Measurements from ENCODE around the gene C1orf87.

The C1orf87 gene

DNA sequence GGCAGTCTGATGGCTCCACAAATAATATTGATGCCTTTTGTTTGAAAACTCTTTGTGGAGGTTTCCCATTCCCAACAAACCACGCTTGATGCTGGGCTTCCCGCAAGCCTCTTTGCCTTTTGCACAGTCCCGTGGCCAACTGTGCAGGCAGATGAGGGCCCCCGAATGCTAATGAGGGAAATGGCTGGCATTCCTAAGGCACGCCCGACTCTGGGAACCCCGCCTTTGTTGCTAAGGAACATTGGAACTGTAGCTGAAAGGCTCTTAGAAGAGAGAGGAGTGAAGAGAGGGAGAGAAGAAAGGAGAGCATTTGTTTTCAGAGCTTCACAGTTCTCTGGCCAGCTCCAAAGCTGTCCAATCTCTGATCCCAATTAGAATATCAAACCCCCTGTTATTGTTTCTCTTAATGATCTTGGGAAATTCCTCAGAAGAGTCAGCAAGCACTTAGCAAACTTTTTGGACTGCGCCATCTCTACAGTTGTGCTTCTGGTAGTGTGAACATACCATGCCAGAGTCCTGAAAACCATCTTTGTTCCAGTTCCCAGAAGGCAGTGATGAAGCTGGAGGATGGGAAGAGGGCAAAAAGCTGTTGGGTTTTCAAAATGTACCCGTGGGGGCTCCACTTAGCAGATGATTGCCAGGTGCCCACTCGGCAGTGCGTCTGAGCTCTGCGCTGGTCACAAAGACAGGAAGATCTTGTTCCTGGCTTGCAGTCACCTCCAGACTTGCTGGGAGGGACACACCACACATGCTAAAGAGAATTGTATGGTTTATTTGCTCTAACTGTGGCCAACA is 86.9 kb downstream of the C1orf87 start:
- Histone ChIP-seq H3K4me2 (ENCODE audit: insufficient read depth, low read length, poor library complexity, severe bottlenecking) (no peak overlapping the region), H3K23ac (ENCODE audit: low read depth, low read length, poor library complexity) (no peak overlapping the region), H2AFZ (ENCODE audit: low read length) (peak overlapping the region; percentile 67), H3K79me1 (ENCODE audit: low read depth, low read length) (no peaks in the 10 kb centered on the region), H3K27ac (replicated peaks; ENCODE audit: low read length) (no peak overlapping the region), H4K91ac (ENCODE audit: low read depth, low read length, poor library complexity) (no peak overlapping the region), H4K8ac (ENCODE audit: low read depth, low read length) (no peak overlapping the region), H3K9me3 (replicated peaks in 1 of 2; ENCODE audit: control insufficient read depth in 2 of 2, insufficient read depth in 1 of 2, low read depth in 1 of 2, low read length in 2 of 2) (no peaks in the 10 kb centered on the region), H2AK5ac (ENCODE audit: low read depth, low read length) (no peak overlapping the region), H2BK5ac (ENCODE audit: low read length) (no peak overlapping the region), H3K4me3 (ENCODE audit: low read length in 2 of 2) (no peak overlapping the region), H2BK120ac (ENCODE audit: low read depth, low read length) (no peak overlapping the region), H3K36me3 (replicated peaks in 1 of 2; ENCODE audit: control insufficient read depth in 2 of 2, insufficient read depth in 2 of 2, low read length in 2 of 2) (no peaks in the 10 kb centered on the region), H3K14ac (ENCODE audit: low read length) (no peak overlapping the region), H3K4me1 (ENCODE audit: control insufficient read depth in 2 of 2, insufficient read depth in 1 of 2, low read depth in 1 of 2, low read length in 2 of 2) (peaks cover 8 to 12% of the 10 kb centered on the region in 2 donors), H2BK12ac (ENCODE audit: low read length) (no peak overlapping the region), H3K27me3 (ENCODE audit: control insufficient read depth in 3 of 3, insufficient read depth in 3 of 3, low read depth in 1 of 3, low read length in 3 of 3) (peaks cover 0 to 12% (median 0%) of the 10 kb centered on the region in 3 experiments), H2BK15ac (ENCODE audit: low read length) (no peak overlapping the region), H3K18ac (ENCODE audit: low read length) (peak overlapping the region; percentile 11), H3K4ac (ENCODE audit: low read length) (no peak overlapping the region), H3K9ac (ENCODE audit: low read depth, low read length, poor library complexity) (no peak overlapping the region)
- no peak for DNase-seq (ENCODE audit: low spot score)
- no CpG with 5 or more reads among the region's 12 CpGs for WGBS, 2 donors (ENCODE audit: extremely low coverage in 2 of 2, insufficient read length in 2 of 2, insufficient replicate concordance in 1 of 2)

DNA sequence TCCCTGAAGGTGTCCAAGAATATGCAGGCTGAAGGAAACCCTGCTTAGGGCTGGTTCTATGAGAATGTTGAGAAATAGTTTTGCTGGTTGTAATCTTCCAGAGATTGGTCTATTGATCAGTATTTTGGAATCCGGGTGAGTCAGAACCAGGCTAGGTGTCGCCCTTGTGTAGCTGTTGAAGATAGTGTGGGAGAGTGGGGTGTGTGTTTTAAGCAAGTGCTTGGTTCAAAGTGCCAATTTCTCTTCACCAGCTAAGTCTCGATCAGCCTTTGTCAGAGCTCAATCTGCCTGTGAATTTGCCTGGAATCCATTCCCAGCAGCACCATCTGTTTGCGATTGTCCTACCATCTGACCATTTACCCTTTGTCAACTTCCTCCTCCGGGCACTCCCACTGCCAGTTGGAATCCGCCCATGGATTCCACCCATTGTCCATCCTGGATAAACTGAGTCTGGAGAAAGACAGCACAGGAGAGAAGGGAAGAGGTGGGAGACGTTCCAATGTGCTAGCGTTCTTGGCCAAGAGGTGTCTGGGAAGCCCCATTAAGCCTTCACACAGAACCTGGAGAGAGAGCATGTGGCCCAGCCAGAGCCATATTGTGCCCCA is 87.6 kb downstream of the C1orf87 start:
- Histone ChIP-seq H3K4me2 (ENCODE audit: insufficient read depth, low read length, poor library complexity, severe bottlenecking) (no peak overlapping the region), H3K14ac (ENCODE audit: low read length) (no peak overlapping the region), H3K18ac (ENCODE audit: low read length) (no peak overlapping the region), H3K79me1 (ENCODE audit: low read depth, low read length) (no peaks in the 10 kb centered on the region), H3K4ac (ENCODE audit: low read length) (no peak overlapping the region), H4K91ac (ENCODE audit: low read depth, low read length, poor library complexity) (no peak overlapping the region), H3K9ac (ENCODE audit: low read depth, low read length, poor library complexity) (no peak overlapping the region), H2BK15ac (ENCODE audit: low read length) (no peak overlapping the region), H2AFZ (ENCODE audit: low read length) (peak overlapping the region; percentile 67), H3K4me3 (ENCODE audit: low read length in 2 of 2) (no peak overlapping the region), H2AK5ac (ENCODE audit: low read depth, low read length) (peak overlapping the region; percentile 12), H3K4me1 (ENCODE audit: control insufficient read depth in 2 of 2, insufficient read depth in 1 of 2, low read depth in 1 of 2, low read length in 2 of 2) (peaks cover 8 to 14% of the 10 kb centered on the region in 2 donors), H3K23ac (ENCODE audit: low read depth, low read length, poor library complexity) (no peak overlapping the region), H3K27me3 (ENCODE audit: control insufficient read depth in 3 of 3, insufficient read depth in 3 of 3, low read depth in 1 of 3, low read length in 3 of 3) (peaks cover 0 to 12% (median 0%) of the 10 kb centered on the region in 3 experiments), H2BK5ac (ENCODE audit: low read length) (no peak overlapping the region), H3K9me3 (replicated peaks in 1 of 2; ENCODE audit: control insufficient read depth in 2 of 2, insufficient read depth in 1 of 2, low read depth in 1 of 2, low read length in 2 of 2) (no peaks in the 10 kb centered on the region), H2BK12ac (ENCODE audit: low read length) (no peak overlapping the region), H2BK120ac (ENCODE audit: low read depth, low read length) (no peak overlapping the region), H3K36me3 (replicated peaks in 1 of 2; ENCODE audit: control insufficient read depth in 2 of 2, insufficient read depth in 2 of 2, low read length in 2 of 2) (no peaks in the 10 kb centered on the region), H3K27ac (replicated peaks; ENCODE audit: low read length) (no peak overlapping the region), H4K8ac (ENCODE audit: low read depth, low read length) (no peak overlapping the region)
- DNase-seq (ENCODE audit: low spot score), result no peak
- WGBS, 2 donors (ENCODE audit: extremely low coverage in 2 of 2, insufficient read length in 2 of 2, insufficient replicate concordance in 1 of 2), result no CpG with 5 or more reads among the region's 8 CpGs

DNA sequence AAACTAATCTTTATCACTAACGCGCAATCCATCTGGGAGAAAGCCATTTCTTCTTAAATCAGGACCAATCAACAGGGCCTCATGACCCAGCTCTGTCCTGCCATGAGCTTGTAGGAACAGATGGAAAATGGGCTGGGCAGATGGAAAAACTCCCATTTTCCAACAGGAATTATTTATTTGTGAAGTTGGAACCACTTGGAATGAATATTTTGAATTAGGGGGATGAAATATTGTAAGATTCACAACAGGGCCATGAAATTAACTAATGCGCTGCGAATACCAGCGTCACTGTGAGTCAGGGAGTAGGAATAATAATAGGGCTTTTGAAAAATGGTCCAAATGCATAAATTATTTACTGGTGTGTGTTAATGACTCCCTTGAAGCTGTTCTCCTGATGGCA is 93.9 kb downstream of the C1orf87 start:
- no peak overlapping the region for H4K91ac ChIP-seq (ENCODE audit: low read depth, low read length, poor library complexity)
- H3K4me1 ChIP-seq (ENCODE audit: control insufficient read depth in 2 of 2, insufficient read depth in 1 of 2, low read depth in 1 of 2, low read length in 2 of 2), result peaks cover 0 to 9% of the 10 kb centered on the region in 2 donors
- H2AK5ac ChIP-seq (ENCODE audit: low read depth, low read length), result no peak overlapping the region
- DNase-seq (ENCODE audit: low spot score), result no peak
- H2BK120ac ChIP-seq (ENCODE audit: low read depth, low read length), result no peak overlapping the region
- H3K36me3 ChIP-seq (replicated peaks in 1 of 2; ENCODE audit: control insufficient read depth in 2 of 2, insufficient read depth in 2 of 2, low read length in 2 of 2), result no peaks in the 10 kb centered on the region
- no peaks in the 10 kb centered on the region for H3K9me3 ChIP-seq (replicated peaks in 1 of 2; ENCODE audit: control insufficient read depth in 2 of 2, insufficient read depth in 1 of 2, low read depth in 1 of 2, low read length in 2 of 2)
- WGBS, 2 donors (ENCODE audit: extremely low coverage in 2 of 2, insufficient read length in 2 of 2, insufficient replicate concordance in 1 of 2), result no CpG with 5 or more reads among the region's 5 CpGs
- no peak overlapping the region for H3K23ac ChIP-seq (ENCODE audit: low read depth, low read length, poor library complexity)
- no peak overlapping the region for H3K4me3 ChIP-seq (ENCODE audit: low read length in 2 of 2)
- H4K8ac ChIP-seq (ENCODE audit: low read depth, low read length), result no peak overlapping the region
- no peak overlapping the region for H3K18ac ChIP-seq (ENCODE audit: low read length)
- no peak overlapping the region for H3K4ac ChIP-seq (ENCODE audit: low read length)
- H3K14ac ChIP-seq (ENCODE audit: low read length), result no peak overlapping the region
- no peak overlapping the region for H3K4me2 ChIP-seq (ENCODE audit: insufficient read depth, low read length, poor library complexity, severe bottlenecking)
- no peak overlapping the region for H3K9ac ChIP-seq (ENCODE audit: low read depth, low read length, poor library complexity)
- H2BK15ac ChIP-seq (ENCODE audit: low read length), result no peak overlapping the region
- H2BK5ac ChIP-seq (ENCODE audit: low read length), result no peak overlapping the region
- H3K27me3 ChIP-seq (ENCODE audit: control insufficient read depth in 3 of 3, insufficient read depth in 3 of 3, low read depth in 1 of 3, low read length in 3 of 3), result peaks cover 0 to 31% (median 0%) of the 10 kb centered on the region in 3 experiments
- no peak overlapping the region for H3K27ac ChIP-seq (replicated peaks; ENCODE audit: low read length)
- H2AFZ ChIP-seq (ENCODE audit: low read length), result no peak overlapping the region
- no peak overlapping the region for H2BK12ac ChIP-seq (ENCODE audit: low read length)
- no peaks in the 10 kb centered on the region for H3K79me1 ChIP-seq (ENCODE audit: low read depth, low read length)

DNA sequence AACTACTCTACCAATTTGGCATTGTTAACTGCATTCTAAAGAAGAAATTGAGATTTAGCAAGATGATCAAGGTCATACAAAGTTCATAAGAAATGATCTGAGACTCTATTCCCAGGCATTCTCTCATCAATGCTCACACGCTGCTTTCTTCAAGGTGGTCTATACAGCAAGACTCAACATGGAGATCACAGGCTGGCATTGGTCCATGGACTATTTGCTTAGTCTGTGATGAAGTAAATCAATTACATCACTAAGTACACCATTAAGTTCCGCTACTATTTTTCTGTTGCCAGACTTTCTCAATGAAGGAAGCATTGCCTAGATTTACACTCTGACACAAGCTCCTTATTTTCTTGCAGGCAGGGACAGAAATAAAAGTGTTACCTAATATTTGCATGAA is 95.1 kb downstream of the C1orf87 start:
- Histone ChIP-seq H3K4me3 (ENCODE audit: low read length in 2 of 2) (no peak overlapping the region), H3K4me2 (ENCODE audit: insufficient read depth, low read length, poor library complexity, severe bottlenecking) (no peak overlapping the region), H3K27me3 (ENCODE audit: control insufficient read depth in 3 of 3, insufficient read depth in 3 of 3, low read depth in 1 of 3, low read length in 3 of 3) (peaks cover 0 to 35% (median 0%) of the 10 kb centered on the region in 3 experiments), H4K8ac (ENCODE audit: low read depth, low read length) (no peak overlapping the region), H3K36me3 (replicated peaks in 1 of 2; ENCODE audit: control insufficient read depth in 2 of 2, insufficient read depth in 2 of 2, low read length in 2 of 2) (no peaks in the 10 kb centered on the region), H2BK15ac (ENCODE audit: low read length) (no peak overlapping the region), H3K79me1 (ENCODE audit: low read depth, low read length) (no peaks in the 10 kb centered on the region), H2BK5ac (ENCODE audit: low read length) (no peak overlapping the region), H3K23ac (ENCODE audit: low read depth, low read length, poor library complexity) (no peak overlapping the region), H3K14ac (ENCODE audit: low read length) (no peak overlapping the region), H2AFZ (ENCODE audit: low read length) (no peak overlapping the region), H3K18ac (ENCODE audit: low read length) (no peak overlapping the region), H4K91ac (ENCODE audit: low read depth, low read length, poor library complexity) (no peak overlapping the region), H3K4ac (ENCODE audit: low read length) (no peak overlapping the region), H3K27ac (replicated peaks; ENCODE audit: low read length) (no peak overlapping the region), H3K9me3 (replicated peaks in 1 of 2; ENCODE audit: control insufficient read depth in 2 of 2, insufficient read depth in 1 of 2, low read depth in 1 of 2, low read length in 2 of 2) (no peaks in the 10 kb centered on the region), H2BK12ac (ENCODE audit: low read length) (no peak overlapping the region), H2AK5ac (ENCODE audit: low read depth, low read length) (no peak overlapping the region), H3K9ac (ENCODE audit: low read depth, low read length, poor library complexity) (no peak overlapping the region), H3K4me1 (ENCODE audit: control insufficient read depth in 2 of 2, insufficient read depth in 1 of 2, low read depth in 1 of 2, low read length in 2 of 2) (peaks cover 0 to 9% of the 10 kb centered on the region in 2 donors), H2BK120ac (ENCODE audit: low read depth, low read length) (no peak overlapping the region)
- DNase-seq (ENCODE audit: low spot score), result no peak
- WGBS, 2 donors (ENCODE audit: extremely low coverage in 2 of 2, insufficient read length in 2 of 2, insufficient replicate concordance in 1 of 2), result no CpG with 5 or more reads among the region's 2 CpGs

All from neuronal stem cell (in vitro differentiated cells).